DND-41 (cell line): Measurements from ENCODE around the gene DZIP3.

Experiments
- CTCF ChIP-seq: IDR thresholded peaks from 2 replicates; pipeline ENCODE4 v1.5.1; 2012; ENCODE audit warnings: borderline replicate concordance, low read length, moderate library complexity, mild to moderate bottlenecking; ENCODE audit not compliant: poor library complexity, severe bottlenecking; ENCODE audit errors: extremely low read depth
- EZH2 ChIP-seq: IDR thresholded peaks from 3 replicates; pipeline ENCODE4 v1.6.1; 2012; ENCODE audit warnings: borderline replicate concordance, low read depth, mild to moderate bottlenecking, moderate library complexity, low read length, inconsistent platforms; ENCODE audit not compliant: severe bottlenecking

- TF ChIP-seq CTCF = no peak
- TF ChIP-seq EZH2 = no peak
These were observed 34.0 kb downstream of the DZIP3 start for GRCh38 chr3:108623504-108623903.
